Activated CD4-positive, alpha-beta memory T cell treated with anti-CD3 and anti-CD28 coated beads, Interleukin-2, amount 10 ng/mL, durations not matched to agents 7 days and 5 days (primary cell): ENCODE results near the gene GALNT2. TPM values are rescaled to one million over a fixed set of nuclear protein-coding genes. Genes with fewer than 3 reads are reported as not detected.

Experiments
- CTCF ChIA-PET: fragments of 350-600 bp; sonication (Branson Sonifier 250); formaldehyde crosslinking; loops from one replicate; lab custom pipeline; 2021; ENCODE audit warnings: antibody characterized with exemption, inconsistent platforms; lab: Charles Lee
- POLR2A ChIA-PET: fragments of 350-600 bp; sonication (Branson Sonifier 250); formaldehyde crosslinking; loops from one replicate; lab custom pipeline; 2021; ENCODE audit warnings: antibody characterized with exemption; lab: Charles Lee
- DNase-seq: peaks from one replicate; pipeline ENCODE4 v3.0.0-alpha.2; 2020
- H3K27ac Mint-ChIP-seq: one replicate; pipeline ENCODE4 v1.8.0; 2021; ENCODE audit warnings: mild to moderate bottlenecking, mixed read lengths
- H3K27me3 Mint-ChIP-seq: one replicate; pipeline ENCODE4 v1.8.0; 2021; ENCODE audit warnings: mixed read lengths
- H3K36me3 Mint-ChIP-seq: one replicate; pipeline ENCODE4 v1.8.0; 2021; ENCODE audit warnings: low read depth, mixed read lengths
- H3K4me1 Mint-ChIP-seq: one replicate; pipeline ENCODE4 v1.8.0; 2021; ENCODE audit warnings: mixed read lengths
- H3K4me3 Mint-ChIP-seq: one replicate; pipeline ENCODE4 v1.8.0; 2021; ENCODE audit warnings: mild to moderate bottlenecking, mixed read lengths
- H3K9me3 Mint-ChIP-seq: one replicate; pipeline ENCODE4 v1.8.0; 2021; ENCODE audit warnings: mixed read lengths
- total RNA-seq, 2 experiments: library from RNA; stranded (reverse); gene quantifications; one replicate each; pipeline ENCODE4 v1.2.3, GENCODE V29; 2021

Gene GALNT2
- total RNA-seq, 2 experiments from 2014 or later, result 18.7 to 19.1 TPM

DNA sequence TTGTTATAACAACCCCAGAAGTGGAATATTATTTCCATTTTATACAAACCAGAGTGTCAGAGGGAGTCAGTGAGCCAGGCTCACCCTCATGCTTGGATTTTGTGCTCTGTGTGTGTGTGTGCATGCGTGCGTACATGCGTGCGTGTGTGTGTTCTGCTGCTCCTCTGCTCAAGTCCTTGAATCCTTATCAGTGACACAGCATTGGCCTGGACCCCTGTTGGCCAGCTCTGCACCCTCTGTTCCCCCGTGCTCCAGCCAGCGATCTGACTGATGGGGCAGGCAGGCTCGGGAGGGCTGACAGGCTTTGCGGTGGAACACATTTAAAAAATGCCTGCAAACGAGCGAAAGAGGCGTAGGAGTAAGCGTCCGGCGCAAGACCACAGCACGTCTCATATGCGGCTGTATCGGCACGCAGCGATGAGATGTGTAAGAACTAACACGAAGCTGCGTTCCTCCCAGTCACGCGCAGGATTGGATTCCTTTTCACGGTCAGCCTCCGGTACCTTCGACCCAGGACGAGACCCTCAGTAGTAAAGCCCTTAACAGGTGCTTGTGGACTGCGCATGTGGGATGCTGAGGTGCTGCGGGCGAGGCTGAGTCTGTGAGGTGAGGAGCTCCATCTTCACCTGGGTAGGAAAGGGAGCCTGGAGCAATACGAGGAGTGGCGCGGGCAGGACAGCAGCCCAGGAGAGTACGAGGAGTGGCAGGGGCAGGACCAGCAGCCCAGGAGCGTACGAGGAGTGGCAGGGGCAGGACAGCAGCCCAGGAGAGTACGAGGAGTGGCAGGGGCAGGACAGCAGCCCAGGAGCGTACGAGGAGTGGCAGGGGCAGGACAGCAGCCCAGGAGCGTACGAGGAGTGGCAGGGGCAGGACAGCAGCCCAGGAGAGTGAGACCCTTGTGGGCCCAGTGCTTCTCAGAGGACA is 130.9 kb downstream of the GALNT2 start:
- no peak overlapping the region for H3K27ac Mint-ChIP-seq
- CTCF ChIA-PET, result no interaction called here

DNA sequence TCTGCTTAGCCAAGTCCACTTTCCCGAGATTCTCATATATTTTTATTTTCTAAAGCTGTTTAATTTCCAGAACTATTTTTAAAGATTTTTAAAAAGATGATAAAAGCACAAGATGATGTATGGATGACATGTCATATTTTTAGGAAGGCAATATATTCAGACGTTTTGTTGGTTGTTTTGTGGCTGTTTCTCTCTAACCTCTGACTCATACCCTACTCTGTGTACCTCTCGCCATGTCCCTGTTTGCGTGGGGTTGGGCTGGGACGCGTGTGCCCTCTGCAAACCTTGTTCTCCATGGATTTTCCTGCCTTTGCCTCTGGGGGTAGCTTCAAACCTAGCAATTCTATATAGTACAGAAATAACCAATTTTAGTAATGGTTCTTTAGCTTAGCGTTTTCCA is 132.0 kb downstream of the GALNT2 start:
- Mint-ChIP-seq H3K27ac (no peak overlapping the region), H3K4me3 (no peak overlapping the region)
- CTCF ChIA-PET, result no interaction called here

More for the DNA sequence above, 130.9 kb downstream of the GALNT2 start:
- Mint-ChIP-seq H3K27me3 (no peaks in the 10 kb centered on the region), H3K9me3 (no peaks in the 10 kb centered on the region), H3K36me3 (no peaks in the 10 kb centered on the region), H3K4me3 (no peak overlapping the region), H3K4me1 (no peaks in the 10 kb centered on the region)
- POLR2A ChIA-PET, result no interaction called here
- no peak for DNase-seq

DNA sequence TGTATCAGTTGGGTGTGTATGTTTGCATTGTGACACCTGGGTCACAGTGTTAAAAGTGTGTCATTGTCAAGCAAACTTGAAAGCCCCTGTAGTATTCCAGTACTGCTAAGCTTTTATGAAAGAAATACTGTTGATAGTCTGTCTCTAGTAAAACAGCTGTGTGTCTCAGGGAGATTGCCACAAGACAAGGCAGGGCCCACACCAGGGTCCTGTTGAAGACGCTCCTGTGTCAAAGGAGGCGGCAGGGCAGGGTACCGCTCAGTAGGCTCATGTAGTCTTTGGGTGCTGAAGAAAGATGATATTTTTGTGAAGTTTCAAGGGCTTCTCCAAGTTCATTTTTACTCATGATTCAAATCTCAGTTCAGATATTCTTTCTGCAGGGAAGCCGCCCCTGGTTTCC is 132.5 kb downstream of the GALNT2 start:
- H3K9me3 Mint-ChIP-seq, result no peaks in the 10 kb centered on the region
- ChIA-PET POLR2A (no interaction called here), CTCF (no interaction called here)

More for the DNA sequence above, 132.0 kb downstream of the GALNT2 start:
- Mint-ChIP-seq H3K36me3 (peaks cover 4% of the 10 kb centered on the region), H3K9me3 (no peaks in the 10 kb centered on the region), H3K27me3 (no peaks in the 10 kb centered on the region), H3K4me1 (no peaks in the 10 kb centered on the region)
- POLR2A ChIA-PET, result no interaction called here
- DNase-seq, result no peak

DNA sequence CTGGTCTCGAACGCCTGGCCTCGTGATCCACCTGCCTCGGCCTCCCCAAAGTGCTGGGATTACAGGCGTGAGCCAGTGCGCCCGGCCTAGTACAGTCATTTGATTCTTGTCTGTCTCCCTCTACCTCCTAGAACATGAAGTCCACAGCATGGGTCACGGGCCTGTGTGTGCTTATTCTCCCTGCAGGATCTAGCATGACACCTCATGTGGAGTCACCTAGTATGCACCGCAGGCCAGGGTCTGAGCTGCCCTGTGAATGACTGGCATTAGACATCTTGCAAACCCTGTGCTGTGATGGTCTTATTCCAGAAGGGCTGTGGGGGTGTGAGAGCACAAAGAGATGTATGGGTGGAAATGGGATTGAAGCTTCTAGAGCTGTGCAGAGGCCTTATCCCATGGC is 133.2 kb downstream of the GALNT2 start:
- ChIA-PET POLR2A (no interaction called here), CTCF (no interaction called here)
- Mint-ChIP-seq H3K36me3 (peaks cover 4% of the 10 kb centered on the region), H3K9me3 (no peaks in the 10 kb centered on the region), H3K4me3 (no peak overlapping the region), H3K4me1 (no peaks in the 10 kb centered on the region), H3K27ac (no peak overlapping the region), H3K27me3 (no peaks in the 10 kb centered on the region)
- DNase-seq, result no peak

More for the DNA sequence above, 132.5 kb downstream of the GALNT2 start:
- no peak for DNase-seq
- no peak overlapping the region for H3K4me3 Mint-ChIP-seq
- no peaks in the 10 kb centered on the region for H3K4me1 Mint-ChIP-seq
- no peak overlapping the region for H3K27ac Mint-ChIP-seq
- no peaks in the 10 kb centered on the region for H3K27me3 Mint-ChIP-seq
- H3K36me3 Mint-ChIP-seq, result peaks cover 4% of the 10 kb centered on the region

DNA sequence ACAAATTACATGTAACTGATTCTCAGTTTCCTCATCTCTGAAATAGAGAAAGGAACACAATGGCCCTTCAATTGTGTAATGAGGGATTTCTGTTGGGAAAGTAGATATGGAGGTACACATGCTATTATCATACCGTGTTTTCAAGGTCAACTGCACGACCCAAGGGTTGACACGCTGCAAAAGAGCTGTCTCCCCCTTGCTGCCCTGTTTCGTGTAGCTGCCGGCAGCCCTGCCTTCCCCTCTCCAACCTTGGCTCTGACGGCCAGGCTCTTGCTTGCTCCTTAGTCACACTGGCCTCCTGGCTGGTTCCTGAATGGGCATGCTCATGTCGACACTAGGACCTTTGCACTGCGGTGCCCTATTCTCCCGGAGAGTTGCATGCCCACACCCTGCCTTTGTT is 134.4 kb downstream of the GALNT2 start:
- Mint-ChIP-seq H3K4me3 (no peak overlapping the region), H3K4me1 (no peaks in the 10 kb centered on the region), H3K36me3 (peaks cover 4% of the 10 kb centered on the region), H3K27me3 (no peaks in the 10 kb centered on the region), H3K9me3 (no peaks in the 10 kb centered on the region), H3K27ac (no peak overlapping the region)
- DNase-seq, result no peak
- ChIA-PET CTCF (no interaction called here), POLR2A (no interaction called here)

DNA sequence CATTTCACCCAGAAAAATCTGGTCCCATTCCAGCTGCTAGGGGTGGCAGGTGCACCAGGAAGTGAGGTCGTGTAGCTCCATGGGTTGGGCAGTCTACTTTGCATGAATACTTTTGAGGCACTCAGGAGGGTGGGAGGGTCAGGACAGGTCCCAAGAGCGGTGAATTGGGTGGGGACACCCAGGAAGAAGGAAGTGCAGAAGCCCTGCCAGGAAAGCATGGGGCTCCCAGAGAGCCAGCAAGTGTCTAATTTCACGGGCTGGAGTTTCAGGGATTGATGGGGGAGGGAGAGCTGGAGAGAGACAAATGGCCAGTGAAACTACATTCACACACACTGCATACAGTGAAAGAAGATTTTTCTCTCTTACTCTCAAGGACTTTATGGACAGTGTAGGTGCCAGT is 137.8 kb downstream of the GALNT2 start:
- Mint-ChIP-seq H3K27ac (no peak overlapping the region), H3K9me3 (no peaks in the 10 kb centered on the region), H3K27me3 (no peaks in the 10 kb centered on the region), H3K4me3 (no peak overlapping the region), H3K4me1 (peaks cover 19% of the 10 kb centered on the region), H3K36me3 (peaks cover 4% of the 10 kb centered on the region)
- POLR2A ChIA-PET, result no interaction called here
- no peak for DNase-seq
- CTCF ChIA-PET, result interaction anchor here (1.0 kb wide), 1 partner anchor 17 kb away, joined by 3 read pairs; no protein-coding TSS in a partner anchor

DNA sequence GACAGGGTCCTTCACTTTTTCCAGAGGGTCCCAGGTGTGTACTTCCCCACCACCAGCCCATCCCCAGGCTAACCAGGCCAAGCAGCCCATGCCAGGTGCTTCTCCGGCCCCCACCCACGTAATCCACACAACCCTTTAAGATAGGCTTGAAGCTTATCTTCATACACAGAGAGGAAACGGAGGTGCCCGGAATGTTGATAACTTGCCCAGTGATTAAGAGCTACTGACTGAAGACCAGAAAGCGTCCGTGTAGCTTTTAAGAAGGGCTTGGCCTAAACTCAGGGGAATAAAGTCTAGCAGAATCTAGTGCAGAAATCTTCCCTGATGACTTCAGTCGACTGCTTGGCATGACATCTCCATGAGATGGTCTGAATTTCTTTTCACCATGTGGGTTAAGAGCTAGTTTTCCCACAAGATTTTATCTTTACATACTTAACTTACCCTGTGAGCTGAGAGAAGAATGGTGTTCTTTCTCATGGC is 138.7 kb downstream of the GALNT2 start:
- DNase-seq, result no peak
- H3K4me3 Mint-ChIP-seq, result no peak overlapping the region
- H3K27me3 Mint-ChIP-seq, result no peaks in the 10 kb centered on the region
- H3K36me3 Mint-ChIP-seq, result peaks cover 4% of the 10 kb centered on the region
- no peak overlapping the region for H3K27ac Mint-ChIP-seq
- ChIA-PET POLR2A (no interaction called here), CTCF (interaction anchor here (0.6 to 1.0 kb wide), 2 partner anchors 17 to 100 kb away, joined by 3 read pairs; no protein-coding TSS in a partner anchor)
- peaks cover 28% of the 10 kb centered on the region for H3K4me1 Mint-ChIP-seq
- H3K9me3 Mint-ChIP-seq, result no peaks in the 10 kb centered on the region

DNA sequence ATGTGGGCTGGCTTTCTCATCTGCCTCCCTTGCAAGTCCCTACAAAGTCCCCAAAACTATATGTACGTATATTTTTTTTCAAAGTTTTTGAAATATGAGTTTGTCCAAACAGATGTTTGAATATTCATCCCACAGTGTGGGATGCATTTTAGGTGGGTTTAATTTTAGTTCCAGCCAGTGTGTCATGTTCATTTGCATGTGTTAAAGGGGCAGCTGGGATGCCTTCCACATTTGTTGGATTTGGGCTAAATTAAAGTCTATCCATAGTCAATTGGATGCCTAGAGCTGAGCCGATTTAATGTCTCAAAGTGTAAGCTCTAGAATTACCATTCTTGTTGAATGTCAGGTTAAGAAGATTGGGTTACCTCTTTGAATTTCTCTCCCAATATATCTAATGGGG is 139.2 kb downstream of the GALNT2 start:
- DNase-seq, result no peak
- Mint-ChIP-seq H3K36me3 (peaks cover 4% of the 10 kb centered on the region), H3K9me3 (no peaks in the 10 kb centered on the region), H3K4me3 (no peak overlapping the region), H3K4me1 (peaks cover 31% of the 10 kb centered on the region), H3K27ac (no peak overlapping the region), H3K27me3 (no peaks in the 10 kb centered on the region)
- CTCF ChIA-PET, result interaction anchor here (0.6 kb wide), 1 partner anchor 100 kb away, joined by 3 read pairs; no protein-coding TSS in a partner anchor
- POLR2A ChIA-PET, result no interaction called here

DNA sequence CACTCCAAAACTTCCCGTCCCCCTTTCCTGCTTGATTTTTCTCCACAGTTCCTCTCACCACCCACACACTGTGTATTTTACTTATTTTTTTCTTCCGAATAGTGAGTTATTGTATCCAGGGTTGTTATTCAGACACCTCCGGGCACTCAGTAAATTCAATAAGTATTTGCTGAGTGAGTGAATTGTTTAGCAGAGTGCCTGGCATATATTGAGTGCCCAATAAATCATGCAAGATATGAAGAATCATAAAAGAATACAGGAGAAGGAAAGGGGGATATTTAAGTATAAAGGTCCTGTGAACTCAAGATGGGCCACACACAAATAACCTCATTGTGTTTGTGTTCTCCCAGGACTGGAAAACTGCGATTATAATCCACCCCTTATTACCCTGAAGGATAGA is 139.9 kb downstream of the GALNT2 start:
- H3K4me3 Mint-ChIP-seq, result no peak overlapping the region
- H3K27me3 Mint-ChIP-seq, result no peaks in the 10 kb centered on the region
- peaks cover 39% of the 10 kb centered on the region for H3K4me1 Mint-ChIP-seq
- ChIA-PET POLR2A (no interaction called here), CTCF (no interaction called here)
- H3K36me3 Mint-ChIP-seq, result peaks cover 4% of the 10 kb centered on the region
- H3K9me3 Mint-ChIP-seq, result no peaks in the 10 kb centered on the region
- H3K27ac Mint-ChIP-seq, result no peak overlapping the region
- DNase-seq, result no peak

DNA sequence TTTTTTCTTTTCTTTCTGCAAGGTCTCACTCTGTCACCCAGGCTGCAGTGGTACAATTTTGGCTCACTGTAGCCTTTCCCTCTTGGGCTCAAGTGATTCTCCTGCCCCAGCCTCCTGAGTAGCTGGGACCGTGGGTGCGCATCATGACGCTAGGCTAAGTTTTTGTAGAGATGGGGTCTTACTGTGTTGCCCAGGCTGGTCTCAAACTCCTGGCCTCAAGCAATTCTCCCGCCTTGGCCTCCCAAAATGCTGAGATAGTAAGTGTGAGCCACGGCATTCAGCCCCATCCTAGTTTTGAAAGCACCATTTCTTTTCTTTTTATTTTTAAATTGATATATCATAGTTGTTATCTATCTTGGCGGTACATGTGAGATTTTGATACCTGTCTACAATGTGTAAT is 140.6 kb downstream of the GALNT2 start:
- ChIA-PET CTCF (no interaction called here), POLR2A (no interaction called here)
- Mint-ChIP-seq H3K9me3 (no peaks in the 10 kb centered on the region), H3K4me1 (peaks cover 45% of the 10 kb centered on the region), H3K4me3 (no peak overlapping the region), H3K27ac (no peak overlapping the region), H3K27me3 (no peaks in the 10 kb centered on the region), H3K36me3 (peaks cover 4% of the 10 kb centered on the region)
- no peak for DNase-seq

DNA sequence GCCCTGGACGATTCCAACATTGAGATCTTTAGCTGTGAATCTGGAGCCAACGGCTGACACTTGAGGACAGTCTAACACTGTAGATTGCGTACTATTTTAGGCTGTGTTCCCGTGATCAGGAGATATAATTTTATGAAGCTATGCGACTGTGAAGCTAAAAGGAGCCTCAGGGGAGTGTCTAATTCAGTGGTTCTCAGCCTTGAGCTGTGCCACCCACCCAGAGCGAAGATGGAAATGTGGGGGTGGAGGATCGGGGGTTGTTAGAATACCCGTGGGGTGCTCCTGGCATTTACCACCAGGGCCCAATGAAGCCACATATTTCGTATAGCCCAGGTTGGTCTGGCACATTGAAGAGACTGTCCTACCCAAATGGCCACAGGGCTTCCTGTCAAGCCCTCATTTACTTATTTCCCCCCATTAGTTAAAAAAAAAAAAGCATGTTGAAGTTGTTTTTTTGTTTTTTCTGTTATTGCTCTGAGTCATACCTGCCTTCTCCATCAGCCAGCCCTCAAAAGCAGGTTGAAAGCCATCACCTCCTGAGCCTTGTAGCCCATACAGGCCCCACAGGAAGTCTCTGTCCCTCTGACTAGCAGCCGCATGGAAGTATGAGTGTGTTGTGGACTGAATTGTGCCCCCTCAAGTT is 141.7 kb downstream of the GALNT2 start:
- CTCF ChIA-PET, result interaction anchor here (1.4 kb wide), 1 partner anchor 98 kb away, joined by 3 read pairs; no protein-coding TSS in a partner anchor
- Mint-ChIP-seq H3K4me3 (no peak overlapping the region), H3K4me1 (peaks cover 56% of the 10 kb centered on the region), H3K9me3 (no peaks in the 10 kb centered on the region), H3K36me3 (no peaks in the 10 kb centered on the region), H3K27me3 (no peaks in the 10 kb centered on the region), H3K27ac (peak overlapping the region; percentile 77)
- POLR2A ChIA-PET, result no interaction called here
- peak; percentile 45 for DNase-seq

DNA sequence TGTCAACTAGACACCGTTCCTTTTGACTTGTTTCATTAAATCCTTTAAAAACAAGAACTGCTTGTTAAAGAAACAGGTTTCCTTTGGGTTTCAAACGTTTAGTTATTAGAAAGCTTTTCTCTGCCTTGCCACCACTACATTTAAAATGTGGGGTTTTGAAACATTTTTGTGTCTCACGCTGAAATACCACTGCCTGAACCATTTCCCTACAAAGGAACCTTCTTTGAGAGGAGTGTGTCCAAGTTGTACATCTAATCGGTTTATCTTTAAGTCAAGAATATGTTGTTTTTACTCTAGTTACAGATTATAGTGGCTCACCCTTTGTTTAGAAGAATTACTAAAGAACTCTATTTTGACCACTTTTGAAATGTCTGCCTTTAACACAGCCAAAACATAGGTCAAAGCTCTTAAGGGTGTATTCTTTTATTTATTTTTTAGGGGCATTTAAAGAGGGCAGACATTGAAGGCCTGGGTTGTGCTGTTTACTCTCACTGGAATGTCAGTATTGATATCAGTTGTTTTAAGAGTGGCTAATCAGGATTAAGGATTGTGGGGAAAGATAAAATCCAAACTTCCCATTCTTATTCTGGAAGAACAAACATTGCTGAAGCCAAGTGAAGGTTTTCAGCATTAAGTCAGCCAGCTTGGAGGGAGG is 143.4 kb downstream of the GALNT2 start:
- POLR2A ChIA-PET, result interaction anchor here (1.1 kb wide), 1 partner anchor 11 kb away, joined by 4 read pairs; no protein-coding TSS in a partner anchor
- H3K9me3 Mint-ChIP-seq, result no peaks in the 10 kb centered on the region
- peaks cover 63% of the 10 kb centered on the region for H3K4me1 Mint-ChIP-seq
- peaks cover 4% of the 10 kb centered on the region for H3K36me3 Mint-ChIP-seq
- no peak overlapping the region for H3K4me3 Mint-ChIP-seq
- no peak overlapping the region for H3K27ac Mint-ChIP-seq
- DNase-seq, result no peak
- no peaks in the 10 kb centered on the region for H3K27me3 Mint-ChIP-seq
- CTCF ChIA-PET, result interaction anchor here (0.9 kb wide), 1 partner anchor 47 kb away, joined by 3 read pairs; no protein-coding TSS in a partner anchor

DNA sequence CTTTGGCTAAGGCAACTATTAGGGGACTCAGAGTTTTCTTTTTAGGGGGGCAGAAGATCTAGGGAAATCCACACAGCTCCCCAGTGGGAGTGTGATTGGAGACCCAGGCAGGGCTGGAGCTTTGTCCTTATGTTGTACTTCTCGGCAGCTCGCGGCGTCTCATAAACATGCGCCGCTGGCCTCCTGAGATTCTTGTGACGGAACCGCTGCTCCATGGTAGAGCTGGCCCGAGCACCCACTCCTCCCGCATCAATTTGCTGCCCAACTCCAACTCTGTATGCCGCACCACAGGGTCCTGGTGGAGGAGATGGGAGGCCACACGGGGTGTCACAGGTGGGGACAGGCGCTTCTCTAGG is 143.9 kb downstream of the GALNT2 start:
- CTCF ChIA-PET, result no interaction called here

More for the DNA sequence above, 143.9 kb downstream of the GALNT2 start:
- POLR2A ChIA-PET, result no interaction called here
- H3K36me3 Mint-ChIP-seq, result peaks cover 4% of the 10 kb centered on the region
- no peak overlapping the region for H3K4me3 Mint-ChIP-seq
- H3K27me3 Mint-ChIP-seq, result no peaks in the 10 kb centered on the region
- H3K4me1 Mint-ChIP-seq, result peaks cover 63% of the 10 kb centered on the region
- no peaks in the 10 kb centered on the region for H3K9me3 Mint-ChIP-seq
- no peak overlapping the region for H3K27ac Mint-ChIP-seq
- DNase-seq, result no peak
